PFSK-1 (cell line): Measurements from ENCODE around the gene ATG2B.

Experiments used
- FOXP2 ChIP-seq: optimal IDR thresholded peaks from 2 replicates; pipeline ENCODE3; 2011; ENCODE audit warnings: borderline replicate concordance, control low read depth, inconsistent platforms; ENCODE audit not compliant: insufficient read depth; ENCODE audit errors: extremely low read length, extremely low read depth
- POLR2AphosphoS5 ChIP-seq: IDR thresholded peaks from 2 replicates; pipeline ENCODE4 v1.6.1; 2012; ENCODE audit warnings: low read depth, mild to moderate bottlenecking, control low read depth, low read length, moderate library complexity
- SIN3A ChIP-seq: IDR thresholded peaks from 2 replicates; pipeline ENCODE4 v1.6.1; 2012; ENCODE audit warnings: mild to moderate bottlenecking, low read length, moderate library complexity, borderline replicate concordance; ENCODE audit not compliant: insufficient read depth
- TAF1 ChIP-seq: IDR thresholded peaks from 2 replicates; pipeline ENCODE4 v1.6.1; 2012; ENCODE audit warnings: low read length, control low read depth, borderline replicate concordance; ENCODE audit not compliant: insufficient read depth
- TF ChIP-seq, protein P1 (sequence below), 2 experiments: IDR thresholded peaks; 2 replicates each; pipeline versions ENCODE4 v1.6.1 to v1.8.0; 2011 to 2012; ENCODE audit warnings: low read depth in 2 of 2, low read length in 2 of 2, control low read depth in 1 of 2, inconsistent platforms in 1 of 2, mild to moderate bottlenecking in 1 of 2, moderate library complexity in 1 of 2; ENCODE audit not compliant: insufficient read depth in 1 of 2

The ATG2B gene

DNA sequence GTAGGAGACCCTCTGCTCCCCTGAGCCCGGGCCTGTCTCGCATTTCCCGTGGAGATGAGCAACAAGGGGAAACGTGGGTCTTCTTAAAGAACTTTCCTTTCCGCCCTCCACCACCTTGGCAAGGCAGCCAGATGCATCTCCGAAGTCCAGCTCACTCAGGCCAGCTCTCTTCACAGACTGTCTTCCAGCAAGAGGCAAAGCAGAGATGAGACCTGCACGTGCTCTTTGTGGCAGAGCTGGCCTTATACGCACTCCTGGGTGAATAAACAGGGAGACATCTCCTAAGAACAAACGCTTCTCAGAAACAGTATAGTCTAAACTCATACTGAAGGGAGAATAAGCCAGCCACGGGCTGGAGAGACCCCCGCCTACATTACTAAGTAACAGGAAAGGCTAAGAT lies 108.5 kb downstream of the ATG2B start:
- TF ChIP-seq POLR2AphosphoS5, result no peak
- TF ChIP-seq SIN3A, result no peak
- TF ChIP-seq, protein P1, sequence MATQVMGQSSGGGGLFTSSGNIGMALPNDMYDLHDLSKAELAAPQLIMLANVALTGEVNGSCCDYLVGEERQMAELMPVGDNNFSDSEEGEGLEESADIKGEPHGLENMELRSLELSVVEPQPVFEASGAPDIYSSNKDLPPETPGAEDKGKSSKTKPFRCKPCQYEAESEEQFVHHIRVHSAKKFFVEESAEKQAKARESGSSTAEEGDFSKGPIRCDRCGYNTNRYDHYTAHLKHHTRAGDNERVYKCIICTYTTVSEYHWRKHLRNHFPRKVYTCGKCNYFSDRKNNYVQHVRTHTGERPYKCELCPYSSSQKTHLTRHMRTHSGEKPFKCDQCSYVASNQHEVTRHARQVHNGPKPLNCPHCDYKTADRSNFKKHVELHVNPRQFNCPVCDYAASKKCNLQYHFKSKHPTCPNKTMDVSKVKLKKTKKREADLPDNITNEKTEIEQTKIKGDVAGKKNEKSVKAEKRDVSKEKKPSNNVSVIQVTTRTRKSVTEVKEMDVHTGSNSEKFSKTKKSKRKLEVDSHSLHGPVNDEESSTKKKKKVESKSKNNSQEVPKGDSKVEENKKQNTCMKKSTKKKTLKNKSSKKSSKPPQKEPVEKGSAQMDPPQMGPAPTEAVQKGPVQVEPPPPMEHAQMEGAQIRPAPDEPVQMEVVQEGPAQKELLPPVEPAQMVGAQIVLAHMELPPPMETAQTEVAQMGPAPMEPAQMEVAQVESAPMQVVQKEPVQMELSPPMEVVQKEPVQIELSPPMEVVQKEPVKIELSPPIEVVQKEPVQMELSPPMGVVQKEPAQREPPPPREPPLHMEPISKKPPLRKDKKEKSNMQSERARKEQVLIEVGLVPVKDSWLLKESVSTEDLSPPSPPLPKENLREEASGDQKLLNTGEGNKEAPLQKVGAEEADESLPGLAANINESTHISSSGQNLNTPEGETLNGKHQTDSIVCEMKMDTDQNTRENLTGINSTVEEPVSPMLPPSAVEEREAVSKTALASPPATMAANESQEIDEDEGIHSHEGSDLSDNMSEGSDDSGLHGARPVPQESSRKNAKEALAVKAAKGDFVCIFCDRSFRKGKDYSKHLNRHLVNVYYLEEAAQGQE (IDR thresholded peaks at IDR 0.05; ENCODE audit: insufficient read depth in 1 of 2, low read depth in 2 of 2, low read length in 2 of 2), result no peak
- TF ChIP-seq FOXP2, result no peak
- no peak for TF ChIP-seq TAF1

- TF ChIP-seq POLR2AphosphoS5 (no peak), SIN3A (no peak), FOXP2 (no peak), TAF1 (no peak)
- TF ChIP-seq, protein P1 (IDR thresholded peaks at IDR 0.05; ENCODE audit: insufficient read depth in 1 of 2, low read depth in 2 of 2, low read length in 2 of 2), result no peak
Measured at GRCh38 chr14:96252999-96253539, 110.1 kb downstream of the ATG2B start.

DNA sequence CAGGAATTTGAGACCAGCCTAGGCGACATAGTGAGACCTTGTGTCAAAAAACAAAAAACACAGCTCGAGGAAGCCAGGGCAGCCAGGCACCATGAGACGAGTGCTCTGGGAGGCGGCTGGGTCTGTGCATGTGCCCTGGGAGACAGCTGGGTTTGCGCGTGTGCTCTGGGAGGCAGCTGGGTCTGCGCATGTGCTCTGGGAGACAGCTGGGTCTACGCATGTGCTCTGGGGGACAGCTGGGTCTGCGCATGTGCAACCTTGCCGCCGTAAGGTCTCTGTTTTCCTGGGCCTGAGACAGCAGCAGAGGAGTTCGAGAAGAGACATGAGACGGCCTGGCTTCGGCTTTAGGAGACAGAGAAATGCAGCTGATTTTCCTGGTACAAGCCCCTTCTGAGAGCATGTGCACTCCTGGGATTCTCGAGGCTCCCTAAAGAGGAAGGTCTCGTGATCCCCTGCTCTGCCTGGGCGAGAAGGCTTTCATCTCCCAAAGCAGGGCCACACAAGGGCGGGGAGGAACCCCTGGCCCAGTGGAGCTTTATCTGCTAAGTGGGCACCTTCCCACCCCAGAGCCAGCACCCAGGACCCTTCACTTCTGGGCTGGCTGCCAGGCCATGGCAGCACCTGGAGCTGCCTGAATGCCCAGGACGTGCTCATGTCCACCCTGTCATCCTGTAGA lies 110.7 kb downstream of the ATG2B start:
- TF ChIP-seq, protein P1 (IDR thresholded peaks at IDR 0.05; ENCODE audit: insufficient read depth in 1 of 2, low read depth in 2 of 2, low read length in 2 of 2), result no peak
- TF ChIP-seq FOXP2 (no peak), TAF1 (no peak), SIN3A (no peak), POLR2AphosphoS5 (no peak)

DNA sequence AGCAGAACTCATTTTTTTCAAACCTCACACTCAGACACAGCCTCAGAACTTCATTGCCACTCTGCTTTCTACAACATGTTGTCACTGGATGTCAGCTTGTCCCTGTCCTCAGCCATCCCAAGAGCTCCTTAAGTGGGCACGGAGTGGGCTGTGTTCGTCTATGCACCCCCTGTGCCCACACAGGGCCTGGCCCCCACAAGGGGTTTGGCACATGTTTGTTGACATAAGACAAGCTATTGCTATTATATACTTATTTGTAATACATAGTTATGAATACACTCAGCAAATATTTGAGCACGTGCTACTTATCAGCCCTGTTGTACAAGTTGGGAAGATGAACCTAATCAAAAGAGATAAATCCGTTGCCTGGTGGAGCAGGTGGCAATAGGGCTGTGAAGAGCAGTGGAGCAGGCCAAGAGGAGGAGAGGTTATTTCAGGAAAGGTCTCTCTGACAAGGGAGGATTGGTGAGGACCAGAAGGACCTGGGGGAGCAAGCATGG lies 111.4 kb downstream of the ATG2B start:
- TF ChIP-seq TAF1, result no peak
- TF ChIP-seq, protein P1 (IDR thresholded peaks at IDR 0.05; ENCODE audit: insufficient read depth in 1 of 2, low read depth in 2 of 2, low read length in 2 of 2), result no peak
- no peak for TF ChIP-seq FOXP2
- no peak for TF ChIP-seq POLR2AphosphoS5
- no peak for TF ChIP-seq SIN3A
